Activated naive CD8-positive, alpha-beta T cell treated with anti-CD3 and anti-CD28 coated beads, Interleukin-2, amount 50 U/mL, for 24 hours (primary cell): ENCODE data around the gene GRIFIN.

Source experiments
- ATAC-seq: fragments of 150-1000 bp; cut with Tn5 transposase; one replicate; pipeline ENCODE4 v1.10.0; 2021
- DNase-seq: peaks from one replicate; pipeline ENCODE4 v3.0.0; 2021
- H3K27ac Mint-ChIP-seq: one replicate; pipeline ENCODE4 v1.8.0; 2021; ENCODE audit warnings: mild to moderate bottlenecking, mixed read lengths
- H3K27me3 Mint-ChIP-seq: one replicate; pipeline ENCODE4 v1.8.0; 2021; ENCODE audit warnings: mixed read lengths
- H3K36me3 Mint-ChIP-seq: one replicate; pipeline ENCODE4 v1.8.0; 2021; ENCODE audit warnings: low read depth, mixed read lengths
- H3K4me1 Mint-ChIP-seq: one replicate; pipeline ENCODE4 v1.8.0; 2021; ENCODE audit warnings: mixed read lengths
- H3K4me3 Mint-ChIP-seq: one replicate; pipeline ENCODE4 v1.8.0; 2021; ENCODE audit warnings: mild to moderate bottlenecking, moderate library complexity, mixed read lengths
- H3K9me3 Mint-ChIP-seq: one replicate; pipeline ENCODE4 v1.8.0; 2021; ENCODE audit warnings: mixed read lengths

Gene GRIFIN, protein sequence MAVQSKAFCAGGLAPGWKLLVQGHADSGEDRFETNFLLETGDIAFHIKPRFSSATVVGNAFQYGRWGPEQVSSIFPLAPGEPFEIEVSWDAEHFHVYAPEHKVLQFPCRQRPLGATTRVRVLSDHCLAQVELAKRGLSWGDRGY

DNA sequence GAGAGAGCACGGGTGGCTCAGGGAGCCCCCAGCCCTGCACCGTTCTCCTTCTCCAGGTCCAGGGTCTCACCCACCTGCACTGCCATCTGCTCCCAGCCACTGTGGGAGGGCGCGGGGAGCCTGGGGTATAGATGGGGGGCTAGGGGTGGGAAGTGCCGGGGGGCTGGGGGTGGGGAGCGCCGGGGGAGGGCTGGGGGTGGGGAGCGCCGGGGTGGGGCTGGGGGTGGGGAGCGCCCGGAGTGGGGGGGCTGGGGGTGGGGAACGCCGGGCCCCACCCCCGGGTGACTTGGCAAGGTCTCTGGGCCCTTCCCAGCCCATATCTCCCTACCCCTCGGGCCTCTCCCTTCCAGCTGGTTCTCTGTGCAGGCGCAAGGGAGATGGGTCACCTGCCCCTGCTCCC lies at the start of gene GRIFIN:
GRIFIN (minus strand) TSS at position 101 of the 400 bp plus-strand sequence; CDS start at position 86, 15 bp downstream.
- Mint-ChIP-seq H3K27ac (no peak within 1 kb of the TSS), H3K4me1 (peaks cover 4% of the 10 kb centered on the region), H3K27me3 (no peaks in the 10 kb centered on the region), H3K4me3 (no peak within 1 kb of the TSS), H3K36me3 (no peaks in the 10 kb centered on the region), H3K9me3 (no peaks in the 10 kb centered on the region)
- ATAC-seq (no peak), DNase-seq (no peak)

GRCh38 chr7:2524808-2525657 lies 48.8 kb upstream of the GRIFIN start:
- H3K27ac Mint-ChIP-seq = no peak overlapping the region
- no peaks in the 10 kb centered on the region for H3K9me3 Mint-ChIP-seq
- no peak for DNase-seq
- no peak for ATAC-seq
- H3K4me1 Mint-ChIP-seq = peaks cover 65% of the 10 kb centered on the region
- no peak overlapping the region for H3K4me3 Mint-ChIP-seq
- H3K27me3 Mint-ChIP-seq = no peaks in the 10 kb centered on the region
- H3K36me3 Mint-ChIP-seq = peaks cover 2% of the 10 kb centered on the region

DNA sequence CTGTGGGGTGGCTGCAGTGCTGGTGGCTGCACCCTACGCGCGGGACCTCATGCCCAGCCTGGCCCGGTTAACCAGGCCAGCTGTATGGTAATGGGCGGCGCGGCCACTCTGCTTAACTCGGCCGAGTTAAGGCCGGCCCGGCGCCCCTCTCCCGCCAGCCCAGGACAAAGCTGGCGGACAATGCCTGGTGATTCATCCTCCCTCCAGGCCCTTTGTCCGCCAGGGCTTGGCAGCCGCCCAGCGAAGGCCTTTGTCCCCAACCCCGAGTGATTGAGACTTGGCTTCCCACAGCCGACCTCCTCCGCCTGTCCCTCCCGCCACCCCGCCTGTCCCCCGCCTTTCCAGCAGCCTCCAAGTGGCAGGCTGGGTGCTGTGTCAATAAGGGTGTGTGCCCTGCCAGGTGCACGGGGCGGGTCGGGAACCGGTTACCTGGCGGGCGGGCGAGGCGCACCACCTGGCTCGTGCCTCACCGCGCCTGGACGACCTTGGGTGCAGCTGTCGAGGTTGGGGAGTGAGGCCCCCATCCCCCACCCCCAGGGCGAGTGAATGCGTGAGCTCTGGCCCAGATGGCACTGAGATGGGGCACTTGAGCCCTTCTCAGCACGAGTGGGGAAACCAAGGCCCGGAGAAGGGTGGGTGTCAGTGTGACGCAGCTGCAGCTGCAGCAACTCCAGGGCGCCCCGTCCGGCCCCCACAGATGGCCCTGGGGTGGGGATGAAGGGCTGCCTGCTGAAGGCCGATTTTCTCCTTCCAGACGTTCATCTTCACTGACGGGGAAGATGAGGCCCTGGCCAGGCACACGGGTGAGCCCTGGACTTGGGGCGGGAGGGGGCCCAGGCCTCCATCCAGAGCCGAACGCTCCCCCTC lies 48.0 kb upstream of the GRIFIN start:
- H3K4me3 Mint-ChIP-seq = no peak overlapping the region
- DNase-seq (no peak), ATAC-seq (no peak)
- peaks cover 2% of the 10 kb centered on the region for H3K36me3 Mint-ChIP-seq
- no peak overlapping the region for H3K27ac Mint-ChIP-seq
- no peaks in the 10 kb centered on the region for H3K9me3 Mint-ChIP-seq
- peaks cover 58% of the 10 kb centered on the region for H3K4me1 Mint-ChIP-seq
- no peaks in the 10 kb centered on the region for H3K27me3 Mint-ChIP-seq

DNA sequence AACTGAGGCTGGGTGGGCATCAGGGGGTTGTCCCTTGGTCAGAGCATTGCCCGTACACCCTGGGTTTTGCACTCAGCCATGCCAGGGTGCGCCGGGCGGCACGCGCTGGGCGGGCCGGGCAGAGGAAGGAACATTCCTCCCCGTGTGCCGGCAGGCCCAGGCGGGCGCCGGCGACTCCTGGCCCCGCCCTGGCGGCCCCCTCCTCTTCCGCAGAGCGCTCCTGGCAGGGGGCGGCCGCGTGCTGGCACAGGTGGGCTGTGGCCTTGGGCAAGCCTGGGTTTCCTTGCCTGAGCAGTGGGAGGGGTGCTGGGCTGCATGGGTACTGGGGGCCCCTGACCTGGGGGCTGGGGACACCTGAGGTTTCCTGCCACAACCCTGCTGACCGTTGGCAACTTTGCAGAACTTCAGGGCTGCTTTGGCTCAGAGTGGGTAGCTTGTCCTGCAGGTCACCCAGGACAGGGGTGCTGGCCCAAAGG lies 47.3 kb upstream of the GRIFIN start:
- Mint-ChIP-seq H3K4me3 (peak overlapping the region; percentile 89), H3K4me1 (peaks cover 56% of the 10 kb centered on the region), H3K9me3 (no peaks in the 10 kb centered on the region), H3K27ac (peak overlapping the region; percentile 89), H3K27me3 (no peaks in the 10 kb centered on the region), H3K36me3 (peaks cover 2% of the 10 kb centered on the region)
- no peak for ATAC-seq
- DNase-seq = peak; percentile 16

DNA sequence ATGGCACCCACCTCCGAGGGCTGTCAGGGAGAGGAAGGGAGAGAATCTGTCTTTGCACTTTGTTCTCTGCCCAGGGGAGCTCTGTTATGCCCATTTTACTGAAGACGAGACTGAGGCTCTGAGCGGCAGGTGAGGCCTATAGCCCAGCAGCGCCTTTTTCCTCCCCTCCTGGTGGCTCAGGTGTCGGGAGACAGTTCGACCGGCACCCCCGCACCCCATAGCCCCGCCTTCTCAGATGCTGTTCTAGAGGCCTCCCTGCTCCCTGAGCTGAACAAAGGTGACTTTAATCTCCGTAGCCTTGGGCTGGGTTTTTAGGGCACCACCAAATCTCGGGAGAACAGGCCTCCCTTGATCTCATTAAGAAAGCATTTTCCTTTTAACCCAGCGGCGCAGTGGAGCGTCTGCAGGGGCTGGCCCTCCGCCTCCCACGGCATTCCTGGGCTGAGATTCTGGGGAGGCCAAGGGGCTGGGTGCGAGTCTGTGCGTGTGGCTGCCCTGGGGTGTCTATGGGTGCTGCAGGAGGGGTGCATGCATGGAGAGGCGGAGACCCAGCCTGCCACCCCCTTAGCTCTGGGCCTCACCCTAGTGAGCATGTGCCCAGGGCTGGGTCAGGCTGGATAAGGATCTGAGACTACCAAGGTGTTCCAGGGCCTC lies 46.7 kb upstream of the GRIFIN start:
- Mint-ChIP-seq H3K27me3 (no peaks in the 10 kb centered on the region), H3K27ac (peak overlapping the region; percentile 89), H3K4me1 (peaks cover 56% of the 10 kb centered on the region), H3K4me3 (peak overlapping the region; percentile 89), H3K36me3 (peaks cover 2% of the 10 kb centered on the region), H3K9me3 (no peaks in the 10 kb centered on the region)
- ATAC-seq (no peak), DNase-seq (peak; percentile 54)

DNA sequence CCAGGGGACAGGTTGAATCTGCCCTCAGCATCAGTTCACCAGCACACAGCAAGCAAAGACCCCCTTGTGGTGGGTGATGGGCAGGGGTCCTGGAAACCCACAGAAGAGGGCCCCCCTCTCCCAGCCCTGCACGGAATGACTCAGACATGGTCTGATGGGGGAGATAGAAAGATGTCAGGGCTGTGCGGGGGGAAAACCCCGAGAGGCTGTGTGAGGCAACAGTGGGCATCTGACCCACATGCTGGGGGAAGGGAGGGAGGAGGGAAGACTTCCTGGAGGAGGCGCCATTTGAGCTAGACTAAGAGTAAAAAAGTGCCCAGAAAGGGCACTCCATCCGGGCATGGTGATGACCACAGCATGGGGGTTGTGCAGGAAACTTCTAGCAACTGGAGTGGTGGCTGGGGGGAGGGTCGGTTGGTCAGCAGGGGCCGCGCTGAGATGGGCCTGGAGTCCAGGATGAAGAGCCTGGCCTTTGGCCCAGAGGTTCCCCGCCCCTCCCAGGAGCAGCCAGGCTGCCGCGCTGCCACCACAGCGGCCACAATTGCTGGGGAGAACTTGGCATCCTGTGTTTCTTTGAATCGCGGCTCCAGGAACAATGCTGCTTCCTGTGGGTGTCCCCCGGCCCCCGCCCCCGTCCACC lies 45.9 kb upstream of the GRIFIN start:
- H3K4me3 Mint-ChIP-seq = peak overlapping the region; percentile 89
- peaks cover 2% of the 10 kb centered on the region for H3K36me3 Mint-ChIP-seq
- peaks cover 56% of the 10 kb centered on the region for H3K4me1 Mint-ChIP-seq
- no peaks in the 10 kb centered on the region for H3K9me3 Mint-ChIP-seq
- ATAC-seq = peak; percentile 75
- H3K27me3 Mint-ChIP-seq = no peaks in the 10 kb centered on the region
- DNase-seq = peak; percentile 83
- H3K27ac Mint-ChIP-seq = peak overlapping the region; percentile 89

DNA sequence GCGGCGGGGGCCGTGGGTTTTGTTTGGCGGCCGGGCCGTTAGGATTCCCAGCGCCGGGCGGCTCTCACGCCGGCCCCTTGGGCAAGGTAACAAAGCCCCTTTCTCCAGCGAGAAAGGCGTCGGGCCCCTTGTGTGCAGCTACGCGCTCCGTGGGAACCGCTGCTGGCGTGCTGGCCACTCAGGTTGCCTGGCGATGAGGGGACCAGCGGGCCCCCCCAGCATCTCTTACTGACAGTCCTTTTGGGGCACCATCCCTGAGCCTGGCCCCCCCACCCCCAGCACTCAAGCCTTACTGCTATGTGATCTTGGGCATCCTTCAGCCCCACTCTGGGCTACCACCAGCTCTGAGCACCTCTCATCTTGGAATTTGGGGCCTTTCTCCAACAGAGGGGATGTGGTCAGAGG lies 45.1 kb upstream of the GRIFIN start:
- ATAC-seq (peak; percentile 1), DNase-seq (peak; percentile 39)
- H3K9me3 Mint-ChIP-seq = no peaks in the 10 kb centered on the region
- H3K4me1 Mint-ChIP-seq = peaks cover 53% of the 10 kb centered on the region
- H3K4me3 Mint-ChIP-seq = peak overlapping the region; percentile 89
- H3K27ac Mint-ChIP-seq = peak overlapping the region; percentile 89
- H3K27me3 Mint-ChIP-seq = no peaks in the 10 kb centered on the region
- H3K36me3 Mint-ChIP-seq = peaks cover 2% of the 10 kb centered on the region

- H3K27me3 Mint-ChIP-seq = no peaks in the 10 kb centered on the region
- DNase-seq (peak; percentile 23), ATAC-seq (no peak)
- no peaks in the 10 kb centered on the region for H3K9me3 Mint-ChIP-seq
- peaks cover 2% of the 10 kb centered on the region for H3K36me3 Mint-ChIP-seq
- H3K4me3 Mint-ChIP-seq = peak overlapping the region; percentile 89
- peaks cover 49% of the 10 kb centered on the region for H3K4me1 Mint-ChIP-seq
- H3K27ac Mint-ChIP-seq = peak overlapping the region; percentile 79
These were observed 44.6 kb upstream of the GRIFIN start for GRCh38 chr7:2520761-2521290.

GRCh38 chr7:2520131-2520760 lies 44.0 kb upstream of the GRIFIN start:
- Mint-ChIP-seq H3K9me3 (no peaks in the 10 kb centered on the region), H3K27me3 (no peaks in the 10 kb centered on the region), H3K4me1 (peaks cover 48% of the 10 kb centered on the region), H3K4me3 (peak overlapping the region; percentile 89), H3K27ac (peak overlapping the region; percentile 79), H3K36me3 (peaks cover 2% of the 10 kb centered on the region)
- ATAC-seq = no peak
- peak; percentile 44 for DNase-seq

DNA sequence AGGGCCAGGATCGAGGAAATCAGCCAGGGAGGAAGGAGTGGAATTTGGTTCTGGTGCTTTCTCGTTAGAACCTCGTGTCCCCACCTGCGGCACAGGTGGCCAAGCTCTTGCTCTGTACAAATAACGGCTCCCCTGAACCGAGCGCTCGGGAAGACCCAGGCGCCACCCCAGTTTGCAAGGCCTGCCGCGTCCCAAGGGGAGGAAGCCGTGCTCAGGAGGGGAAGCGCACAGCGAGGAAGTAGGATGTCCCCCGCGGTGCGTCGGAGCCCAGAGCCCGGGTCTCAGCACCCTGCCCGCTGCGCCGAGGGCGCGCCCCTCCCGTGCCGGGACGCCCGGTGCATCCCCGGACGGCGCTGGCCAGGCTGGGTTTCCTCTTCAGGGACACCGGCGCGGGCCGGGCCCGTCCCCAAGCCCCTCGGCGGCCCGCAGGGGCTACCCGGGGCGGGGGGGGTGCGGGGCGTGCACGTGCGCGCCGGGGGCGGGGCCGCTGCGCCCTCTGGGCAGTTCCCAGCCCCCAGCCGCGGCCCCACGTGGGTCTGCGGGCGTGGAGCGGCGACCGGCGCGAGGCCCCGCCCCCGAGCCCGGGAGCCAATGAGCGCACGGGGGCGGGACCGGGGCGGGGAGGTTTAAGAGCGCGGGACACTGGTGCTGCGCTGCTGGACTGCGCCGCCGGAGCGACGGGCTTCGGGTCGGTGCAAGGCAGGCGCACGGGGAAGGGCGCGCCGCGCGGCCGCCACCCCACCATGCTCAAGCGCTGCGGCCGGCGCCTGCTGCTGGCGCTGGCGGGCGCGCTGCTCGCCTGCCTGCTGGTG lies 43.1 kb upstream of the GRIFIN start, which contains the start of gene LFNG:
LFNG (plus strand) TSS at position 656 of the 812 bp plus-strand sequence; CDS start at position 744, 88 bp downstream.
- ATAC-seq = peak; percentile 69
- peaks cover 2% of the 10 kb centered on the region for H3K36me3 Mint-ChIP-seq
- H3K4me3 Mint-ChIP-seq = peak within 1 kb of the TSS; percentile 89
- H3K27me3 Mint-ChIP-seq = no peaks in the 10 kb centered on the region
- no peaks in the 10 kb centered on the region for H3K9me3 Mint-ChIP-seq
- H3K4me1 Mint-ChIP-seq = peaks cover 48% of the 10 kb centered on the region
- peak within 1 kb of the TSS; percentile 79 for H3K27ac Mint-ChIP-seq
- DNase-seq = peak; percentile 90

DNA sequence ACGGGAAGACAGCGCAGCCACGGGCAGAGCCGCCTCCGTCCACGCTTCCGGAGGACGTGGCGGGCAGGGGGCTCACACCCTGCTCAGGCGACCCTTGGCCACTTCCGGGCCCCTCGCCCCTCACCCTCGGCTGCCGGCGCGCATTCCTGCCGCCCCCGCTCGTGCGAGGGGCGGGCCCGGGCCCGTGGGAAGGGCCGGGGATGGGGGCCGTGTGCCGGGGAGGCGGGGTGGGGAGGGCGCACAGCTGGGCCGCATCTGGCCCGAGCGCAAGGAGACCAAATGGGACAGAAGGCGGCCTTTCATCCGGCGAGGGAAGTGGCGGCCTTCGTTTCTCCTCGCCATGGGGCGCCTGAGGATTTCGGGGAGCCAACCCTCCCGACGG lies 42.5 kb upstream of the GRIFIN start:
- H3K27me3 Mint-ChIP-seq = no peaks in the 10 kb centered on the region
- H3K27ac Mint-ChIP-seq = no peak overlapping the region
- peak overlapping the region; percentile 67 for H3K4me3 Mint-ChIP-seq
- peaks cover 45% of the 10 kb centered on the region for H3K4me1 Mint-ChIP-seq
- ATAC-seq (no peak), DNase-seq (no peak)
- peaks cover 2% of the 10 kb centered on the region for H3K36me3 Mint-ChIP-seq
- no peaks in the 10 kb centered on the region for H3K9me3 Mint-ChIP-seq

GRCh38 chr7:2517678-2518507 lies 41.7 kb upstream of the GRIFIN start:
- no peaks in the 10 kb centered on the region for H3K27me3 Mint-ChIP-seq
- DNase-seq = peak; percentile 20
- peaks cover 2% of the 10 kb centered on the region for H3K36me3 Mint-ChIP-seq
- peak overlapping the region; percentile 67 for H3K4me3 Mint-ChIP-seq
- peaks cover 44% of the 10 kb centered on the region for H3K4me1 Mint-ChIP-seq
- no peaks in the 10 kb centered on the region for H3K9me3 Mint-ChIP-seq
- H3K27ac Mint-ChIP-seq = no peak overlapping the region
- no peak for ATAC-seq
